Coronary artery (tissue), 2 donors: ENCODE data around the gene HIP1.
"Not testable (repeated sequence)": the region's sequence is repeated elsewhere in the genome, so short reads cannot be mapped to it uniquely, and the experiment has no call there.

Experiments
- DNase-seq: peaks from one replicate; pipeline ENCODE4 v3.0.0-alpha.2; 2017; ENCODE audit warnings: low spot score
- H3K27ac ChIP-seq, 2 donors: fragments of 200-600 bp; sonication (generic); one replicate each; pipeline ENCODE4 v1.5.1; 2016 to 2019
- H3K4me3 ChIP-seq: fragments of 200-600 bp; sonication (generic); 2 replicates; pipeline ENCODE4 v1.5.1; 2016; ENCODE audit warnings: mild to moderate bottlenecking, moderate library complexity
- TF ChIP-seq, protein P1 (sequence below): fragments of 200-600 bp; sonication (generic); IDR thresholded peaks from one replicate; pipeline ENCODE4 v1.5.1; 2019; ENCODE audit warnings: antibody characterized with exemption

Gene HIP1

DNA sequence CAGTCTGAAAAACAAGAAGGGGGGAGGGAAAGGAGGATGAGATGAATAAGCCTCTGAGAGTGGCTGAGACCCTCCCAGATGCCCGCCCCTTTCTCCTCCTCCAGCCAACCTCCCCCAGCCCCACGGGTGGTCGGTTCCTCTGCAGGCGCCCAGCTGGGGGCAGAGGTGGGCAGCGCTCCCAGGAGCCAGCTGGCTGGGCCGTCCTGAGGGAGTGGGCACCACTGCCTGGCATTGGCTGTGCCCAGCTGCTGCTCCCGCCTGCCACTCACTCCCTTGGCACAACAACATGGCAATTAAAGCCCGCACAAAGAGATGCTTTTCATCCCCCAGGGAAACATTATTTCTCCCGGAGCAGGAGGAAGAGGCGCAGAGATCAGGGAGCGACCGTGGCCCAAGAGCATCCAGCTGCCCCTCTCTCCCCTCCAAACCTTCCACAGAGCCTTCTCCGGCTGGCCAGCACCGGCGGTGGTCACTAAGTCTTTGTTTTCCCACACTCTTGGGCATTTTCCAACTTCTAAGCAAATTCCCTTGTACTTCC is 139.4 kb downstream of the HIP1 start:
- H3K4me3 ChIP-seq = peak overlapping the region; percentile 27
- H3K27ac ChIP-seq = peak overlapping the region in 1 of 2 donors; percentile 57
- TF ChIP-seq, protein P1, sequence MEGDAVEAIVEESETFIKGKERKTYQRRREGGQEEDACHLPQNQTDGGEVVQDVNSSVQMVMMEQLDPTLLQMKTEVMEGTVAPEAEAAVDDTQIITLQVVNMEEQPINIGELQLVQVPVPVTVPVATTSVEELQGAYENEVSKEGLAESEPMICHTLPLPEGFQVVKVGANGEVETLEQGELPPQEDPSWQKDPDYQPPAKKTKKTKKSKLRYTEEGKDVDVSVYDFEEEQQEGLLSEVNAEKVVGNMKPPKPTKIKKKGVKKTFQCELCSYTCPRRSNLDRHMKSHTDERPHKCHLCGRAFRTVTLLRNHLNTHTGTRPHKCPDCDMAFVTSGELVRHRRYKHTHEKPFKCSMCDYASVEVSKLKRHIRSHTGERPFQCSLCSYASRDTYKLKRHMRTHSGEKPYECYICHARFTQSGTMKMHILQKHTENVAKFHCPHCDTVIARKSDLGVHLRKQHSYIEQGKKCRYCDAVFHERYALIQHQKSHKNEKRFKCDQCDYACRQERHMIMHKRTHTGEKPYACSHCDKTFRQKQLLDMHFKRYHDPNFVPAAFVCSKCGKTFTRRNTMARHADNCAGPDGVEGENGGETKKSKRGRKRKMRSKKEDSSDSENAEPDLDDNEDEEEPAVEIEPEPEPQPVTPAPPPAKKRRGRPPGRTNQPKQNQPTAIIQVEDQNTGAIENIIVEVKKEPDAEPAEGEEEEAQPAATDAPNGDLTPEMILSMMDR = no peak
- no peak for DNase-seq

DNA sequence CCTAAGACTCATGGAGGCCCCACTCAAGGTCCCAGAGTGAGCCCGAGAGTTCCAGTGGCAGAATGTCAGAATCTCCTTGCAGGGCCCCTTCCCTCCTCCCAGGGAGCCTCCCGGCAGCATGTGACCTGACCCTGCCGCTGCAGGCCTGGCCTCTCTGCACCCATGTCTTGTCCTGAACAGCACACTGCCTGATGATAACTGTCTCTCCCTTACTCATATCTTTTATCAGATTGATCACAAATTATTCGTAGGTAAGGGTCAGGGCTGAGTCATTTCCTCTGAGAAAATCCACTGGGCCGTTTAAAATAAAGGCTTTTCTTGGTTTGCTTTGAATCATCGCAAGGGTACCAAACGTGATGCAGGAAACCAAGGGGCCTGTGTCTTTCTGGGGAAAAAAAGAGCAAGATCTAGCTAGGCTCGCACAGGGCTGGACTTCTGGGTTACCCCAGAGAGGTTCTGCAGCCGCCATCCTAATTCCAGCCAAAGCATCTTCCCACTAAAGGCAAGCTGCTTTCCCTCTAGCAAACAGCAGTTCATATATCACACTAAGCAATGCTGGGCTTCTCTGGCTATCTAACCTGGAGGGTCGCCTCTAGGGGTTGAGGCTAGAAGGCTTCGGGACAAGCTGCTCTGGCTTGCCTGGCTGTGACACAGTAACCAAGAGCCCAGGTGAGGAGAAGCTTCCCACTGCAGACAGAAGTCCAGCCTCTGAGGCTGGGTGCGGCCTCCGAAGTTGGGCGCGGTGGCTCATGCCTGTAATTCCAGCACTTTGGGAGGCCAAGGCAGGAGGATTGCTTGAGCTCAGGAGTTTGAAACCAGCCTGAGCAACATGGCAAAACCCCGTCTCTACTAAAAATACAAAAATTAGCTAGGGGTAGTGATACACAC is 141.8 kb downstream of the HIP1 start:
- no peak for DNase-seq
- TF ChIP-seq, protein P1 = no peak
- Histone ChIP-seq H3K27ac (no peak overlapping the region), H3K4me3 (no peak overlapping the region)

DNA sequence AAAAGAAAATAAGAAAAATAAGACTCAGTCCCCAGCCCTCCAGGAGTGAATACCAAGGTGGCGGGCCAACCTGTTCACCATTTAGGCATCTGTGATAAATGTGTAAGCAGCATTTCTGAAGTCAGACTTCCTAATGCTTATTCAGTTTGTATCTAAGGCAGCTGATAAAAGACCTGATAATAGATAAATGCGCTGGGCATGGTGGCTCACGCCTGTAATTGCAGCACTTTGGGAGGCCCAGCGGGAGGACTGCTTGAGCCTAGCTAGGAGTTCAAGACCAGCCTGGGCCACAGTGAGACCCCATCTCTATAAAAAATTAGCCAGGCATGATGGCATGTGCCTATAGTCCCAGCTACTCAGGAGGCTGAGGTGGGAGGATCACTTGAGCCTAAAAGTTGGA is 143.0 kb downstream of the HIP1 start:
- no peak overlapping the region for H3K27ac ChIP-seq
- no peak for DNase-seq
- TF ChIP-seq, protein P1 = no peak
- H3K4me3 ChIP-seq = no peak overlapping the region

DNA sequence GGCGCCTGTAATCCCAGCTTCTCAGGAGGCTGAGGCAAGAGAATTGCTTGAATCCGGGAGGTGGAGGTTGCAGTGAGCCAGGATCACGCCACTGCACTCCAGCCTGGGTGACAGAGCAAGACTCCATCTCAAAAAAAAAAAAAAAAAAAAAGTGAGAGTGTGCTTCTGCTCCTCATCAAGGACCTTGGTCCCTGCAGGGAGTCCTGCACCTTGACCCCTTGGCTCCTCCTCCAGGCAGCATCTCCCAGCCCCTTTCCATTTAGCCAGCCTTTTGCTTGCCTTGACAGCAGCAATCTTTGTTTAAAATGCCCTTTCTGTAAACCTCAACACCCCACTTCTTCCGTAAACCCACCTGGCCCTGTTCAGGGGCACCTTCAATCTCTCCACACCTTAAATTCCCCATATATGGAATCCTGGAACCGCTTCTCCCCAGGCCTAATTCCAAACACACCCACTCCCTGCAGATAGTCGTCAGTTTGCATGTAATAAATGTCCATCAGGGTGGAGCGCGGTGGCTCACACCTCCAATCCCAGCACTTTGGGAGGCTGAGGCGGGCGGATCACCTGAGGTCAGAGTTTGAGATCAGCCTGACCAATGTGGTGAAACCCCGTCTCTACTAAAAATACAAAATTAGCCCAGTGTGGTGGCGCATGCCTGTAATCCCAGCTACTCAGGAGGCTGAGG is 145.1 kb downstream of the HIP1 start:
- not testable (repeated sequence) for DNase-seq, H3K27ac ChIP-seq, H3K4me3 ChIP-seq

DNA sequence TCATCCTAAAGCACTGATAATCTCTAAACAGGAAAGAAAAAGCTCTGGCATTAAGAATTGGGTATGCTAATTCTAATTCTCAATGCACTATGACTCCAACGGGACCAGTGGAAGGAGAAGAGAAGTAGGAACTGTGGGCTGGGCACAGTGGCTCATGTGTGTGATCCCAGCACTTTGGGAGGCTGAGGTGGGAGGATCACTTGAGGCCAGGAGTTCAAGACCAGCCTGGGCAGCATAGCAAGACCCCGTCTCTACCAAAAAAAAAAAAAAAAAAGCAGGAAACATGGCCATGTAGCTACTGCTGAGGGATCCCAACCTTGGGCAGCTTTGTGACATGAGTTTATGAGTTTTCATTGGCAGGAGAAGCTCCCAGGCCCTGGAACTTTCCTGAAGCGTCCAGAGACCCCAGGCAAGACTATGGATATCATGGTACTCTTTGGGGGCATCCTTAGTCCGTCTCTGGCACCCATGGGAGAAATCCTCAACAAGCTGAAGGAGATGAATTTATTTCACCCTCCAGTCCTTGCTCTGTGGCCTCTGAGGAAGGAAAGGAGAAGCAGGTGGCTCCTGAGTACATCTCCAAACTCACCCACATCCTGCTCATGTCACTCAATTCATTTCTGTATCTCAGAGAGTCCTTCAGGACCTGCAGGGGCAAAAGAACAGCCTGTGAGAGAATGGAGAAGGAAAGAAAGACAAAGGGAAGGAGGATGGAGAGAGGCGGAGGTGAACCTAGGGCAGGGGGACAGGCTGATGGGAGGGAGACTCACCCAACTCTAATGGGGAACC is 147.1 kb downstream of the HIP1 start:
- TF ChIP-seq, protein P1 = no peak
- DNase-seq = no peak
- Histone ChIP-seq H3K4me3 (no peak overlapping the region), H3K27ac (no peak overlapping the region)

DNA sequence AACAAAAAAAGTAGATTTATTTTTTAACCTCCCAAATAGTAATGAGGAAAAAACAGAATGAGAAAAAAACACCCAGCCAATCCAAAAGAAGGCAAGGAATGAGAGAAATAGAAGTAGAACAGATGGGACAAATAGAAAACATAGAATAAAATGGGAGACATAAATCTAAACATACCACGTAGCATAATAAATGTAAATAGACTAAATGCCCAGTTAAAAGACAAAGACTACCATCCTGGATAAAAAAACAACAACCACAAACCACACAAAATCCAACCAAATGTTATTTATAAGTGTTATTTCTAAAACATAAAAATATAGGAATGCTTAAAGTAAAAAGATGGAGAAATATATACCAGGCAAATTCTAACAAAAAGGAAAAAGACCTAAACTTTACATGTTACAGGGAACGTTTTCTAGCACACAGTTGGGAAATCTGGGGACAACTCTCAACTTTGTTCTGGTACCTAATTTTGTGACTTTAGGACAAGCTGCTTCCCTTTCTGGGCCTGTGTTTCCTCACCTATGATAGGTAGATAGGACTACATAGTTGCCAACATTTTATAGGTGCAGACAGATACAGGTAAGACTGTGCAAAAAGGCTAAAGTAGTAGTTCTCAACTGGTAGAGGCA is 148.3 kb downstream of the HIP1 start:
- TF ChIP-seq, protein P1 = no peak
- Histone ChIP-seq H3K4me3 (no peak overlapping the region), H3K27ac (no peak overlapping the region)
- DNase-seq = no peak
